Uterus (tissue), 4 donors: Measurements from ENCODE around the gene MCRIP1. TPM values are rescaled to one million over a fixed set of nuclear protein-coding genes. Genes with fewer than 3 reads are reported as not detected.

Experiments
- DNase-seq, 2 donors: peaks; one replicate each; pipeline ENCODE4 v3.0.0-alpha.2; 2019 to 2020
- H3K27ac ChIP-seq, 2 donors: fragments of 200-600 bp; sonication (generic); 1 replicate in 1 of 2; 2 replicates in 1 of 2; pipeline ENCODE4 v1.5.1; 2016 to 2018
- H3K27me3 ChIP-seq, 2 donors: fragments of 200-600 bp; sonication (generic); one replicate each; pipeline ENCODE4 v1.5.1; 2018 to 2019; ENCODE audit warnings: control low read depth in 1 of 2
- H3K36me3 ChIP-seq, 2 donors: fragments of 200-600 bp; sonication (generic); one replicate each; pipeline ENCODE4 v1.5.1; 2019; ENCODE audit warnings: control low read depth in 1 of 2
- H3K4me1 ChIP-seq, 2 donors: fragments of 200-600 bp; sonication (generic); one replicate each; pipeline ENCODE4 v1.5.1; 2018 to 2019; ENCODE audit warnings: control low read depth in 1 of 2
- H3K4me3 ChIP-seq, 2 donors: fragments of 200-600 bp; sonication (generic); 1 replicate in 1 of 2; 2 replicates in 1 of 2; pipeline ENCODE4 v1.5.1; 2018 to 2019; ENCODE audit warnings: mild to moderate bottlenecking in 1 of 2
- H3K9me3 ChIP-seq, 2 donors: fragments of 200-600 bp; sonication (generic); one replicate each; pipeline ENCODE4 v1.5.1; 2019; ENCODE audit warnings: control low read depth in 1 of 2
- POLR2A ChIP-seq, 2 donors: fragments of 450-650 bp; IDR thresholded peaks; one replicate each; pipeline ENCODE4 v1.6.1; 2016; ENCODE audit warnings: antibody characterized with exemption in 2 of 2, mild to moderate bottlenecking in 1 of 2, moderate library complexity in 1 of 2
- intact Hi-C: fragments of 100-400 bp; cut with DNase I; formaldehyde crosslinking; loops from one replicate; pipeline ENCODE4 v1.15.1; 2023; ENCODE audit warnings: low total_unique reads
- total RNA-seq, 4 donors: library from RNA; depleted of rRNA in 3 of 4; stranded (reverse); fragments of >200 nt in 3 of 4; gene quantifications; one replicate each; pipeline versions ENCODE4 v1.1.0 to v1.2.4, GENCODE V29; 2014 to 2023
- TF ChIP-seq, protein P1 (sequence below), 4 experiments: fragments of 200-600 bp in 2 of 4; fragments of 450-650 bp in 2 of 4; sonication (generic) in 2 of 4; IDR thresholded peaks; one replicate each; pipeline ENCODE4 v1.5.1; 2016 to 2019; ENCODE audit warnings: antibody characterized with exemption in 4 of 4, mild to moderate bottlenecking in 2 of 4, moderate library complexity in 1 of 4
- donor health status: DM: yes; HTN: yes; CAD: no.

Gene MCRIP1
- total RNA-seq, 4 donors from 2014 or later, result 30.5 to 92.6 (median 61.3) TPM

DNA sequence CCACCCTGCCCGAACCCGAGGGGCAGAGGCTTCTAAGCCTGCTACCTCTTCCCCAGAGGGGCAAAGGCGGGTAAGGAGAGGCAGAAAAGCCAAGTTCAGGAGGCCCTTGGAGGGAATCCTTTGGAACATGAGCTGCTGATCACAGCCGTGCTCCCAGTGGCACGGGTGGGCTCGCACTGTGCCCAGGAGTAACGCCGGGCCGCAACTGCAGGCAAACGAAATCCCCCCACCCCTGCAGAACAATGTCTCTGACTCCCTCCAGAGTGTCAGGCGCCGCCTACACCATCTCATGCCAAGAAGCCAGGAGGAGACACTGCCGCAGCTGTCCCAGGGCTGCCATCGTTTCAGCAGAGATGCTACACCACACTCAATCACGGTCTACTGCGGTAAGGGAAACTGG lies 18.3 kb upstream of the MCRIP1 start:
- Histone ChIP-seq H3K4me1 (no peaks in the 10 kb centered on the region), H3K36me3 (no peaks in the 10 kb centered on the region), H3K27ac (no peak overlapping the region), H3K27me3 (no peaks in the 10 kb centered on the region), H3K9me3 (no peaks in the 10 kb centered on the region), H3K4me3 (no peak overlapping the region)
- TF ChIP-seq POLR2A (IDR thresholded peaks at IDR 0.05), result no peak
- TF ChIP-seq, protein P1, sequence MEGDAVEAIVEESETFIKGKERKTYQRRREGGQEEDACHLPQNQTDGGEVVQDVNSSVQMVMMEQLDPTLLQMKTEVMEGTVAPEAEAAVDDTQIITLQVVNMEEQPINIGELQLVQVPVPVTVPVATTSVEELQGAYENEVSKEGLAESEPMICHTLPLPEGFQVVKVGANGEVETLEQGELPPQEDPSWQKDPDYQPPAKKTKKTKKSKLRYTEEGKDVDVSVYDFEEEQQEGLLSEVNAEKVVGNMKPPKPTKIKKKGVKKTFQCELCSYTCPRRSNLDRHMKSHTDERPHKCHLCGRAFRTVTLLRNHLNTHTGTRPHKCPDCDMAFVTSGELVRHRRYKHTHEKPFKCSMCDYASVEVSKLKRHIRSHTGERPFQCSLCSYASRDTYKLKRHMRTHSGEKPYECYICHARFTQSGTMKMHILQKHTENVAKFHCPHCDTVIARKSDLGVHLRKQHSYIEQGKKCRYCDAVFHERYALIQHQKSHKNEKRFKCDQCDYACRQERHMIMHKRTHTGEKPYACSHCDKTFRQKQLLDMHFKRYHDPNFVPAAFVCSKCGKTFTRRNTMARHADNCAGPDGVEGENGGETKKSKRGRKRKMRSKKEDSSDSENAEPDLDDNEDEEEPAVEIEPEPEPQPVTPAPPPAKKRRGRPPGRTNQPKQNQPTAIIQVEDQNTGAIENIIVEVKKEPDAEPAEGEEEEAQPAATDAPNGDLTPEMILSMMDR (IDR thresholded peaks at IDR 0.05), result no peak
- intact Hi-C loops, result no loop called here
- DNase-seq, result no peak

DNA sequence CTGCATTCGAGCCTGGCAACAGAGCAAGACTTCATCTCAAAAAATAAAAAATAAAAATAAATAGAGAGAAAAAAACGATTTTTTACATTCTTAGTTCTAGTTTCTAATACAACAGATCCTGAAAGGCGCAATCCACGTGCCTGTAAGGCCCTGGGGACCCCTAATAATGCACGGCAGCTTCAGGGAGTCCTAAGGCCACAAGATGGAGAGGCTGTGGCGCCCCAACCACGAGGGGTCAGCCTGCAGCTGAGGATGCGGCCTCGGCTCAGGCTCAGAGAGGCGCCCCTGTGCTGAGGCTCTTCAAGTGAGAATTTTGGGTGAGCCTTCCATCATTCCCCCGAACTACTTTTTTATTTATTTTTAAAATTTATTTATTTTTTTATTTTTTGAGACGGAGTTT lies 16.4 kb upstream of the MCRIP1 start:
- TF ChIP-seq, protein P1 (IDR thresholded peaks at IDR 0.05), result no peak
- TF ChIP-seq POLR2A (IDR thresholded peaks at IDR 0.05), result no peak
- H3K27ac ChIP-seq, result no peak overlapping the region
- H3K4me1 ChIP-seq, result no peaks in the 10 kb centered on the region
- intact Hi-C loops, result no loop called here
- no peaks in the 10 kb centered on the region for H3K9me3 ChIP-seq
- DNase-seq, result no peak
- no peaks in the 10 kb centered on the region for H3K36me3 ChIP-seq
- no peaks in the 10 kb centered on the region for H3K27me3 ChIP-seq
- no peak overlapping the region for H3K4me3 ChIP-seq

DNA sequence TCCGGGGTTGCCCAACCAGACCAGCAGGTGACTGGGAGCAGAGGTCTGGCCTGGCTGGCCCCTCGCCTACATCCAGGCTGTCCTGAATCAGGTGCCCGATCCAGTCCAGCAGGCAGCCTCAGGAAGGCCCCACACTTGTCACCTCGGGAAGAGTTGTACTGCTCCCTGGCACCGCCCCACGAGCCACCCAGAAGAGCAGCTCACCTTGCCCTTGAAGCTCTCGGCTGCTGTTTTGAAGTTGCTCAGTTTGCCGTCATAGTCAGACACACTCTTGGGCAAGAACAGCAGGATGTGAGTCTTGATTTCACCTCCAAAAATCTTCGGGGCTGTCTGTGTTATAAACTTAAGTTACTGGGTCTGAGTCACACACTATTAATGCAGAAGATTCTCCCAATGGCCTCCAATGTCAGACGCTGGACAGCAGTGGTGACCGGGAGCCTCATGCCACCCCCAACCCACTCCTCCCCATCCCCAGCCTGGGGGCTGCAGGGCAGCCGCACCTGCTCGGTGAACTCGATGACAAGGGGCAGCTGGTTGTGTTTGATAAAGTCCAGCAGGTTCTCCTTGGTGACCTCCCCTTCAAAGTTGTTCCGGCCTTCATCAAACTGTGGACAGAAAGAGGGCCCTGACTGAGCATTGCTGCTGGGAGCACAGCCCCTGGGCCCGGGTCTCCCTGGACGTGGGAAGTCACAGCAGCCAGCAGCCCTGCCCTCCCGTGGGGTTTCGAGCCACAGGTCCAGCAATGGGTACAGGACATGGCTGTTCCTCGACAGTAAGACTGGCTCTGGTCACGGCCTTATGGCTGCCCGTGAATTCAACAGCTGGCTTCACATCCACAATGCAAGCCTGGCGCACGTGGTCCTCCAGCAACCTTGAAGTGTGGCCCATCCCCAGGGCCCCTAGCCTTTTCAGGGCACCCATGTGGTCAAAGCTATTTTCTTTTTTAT lies 13.9 kb upstream of the MCRIP1 start:
- intact Hi-C loops, result no loop called here
- no peaks in the 10 kb centered on the region for H3K4me1 ChIP-seq
- no peaks in the 10 kb centered on the region for H3K9me3 ChIP-seq
- DNase-seq, result no peak
- no peaks in the 10 kb centered on the region for H3K27me3 ChIP-seq
- no peak overlapping the region for H3K4me3 ChIP-seq
- TF ChIP-seq, protein P1 (IDR thresholded peaks at IDR 0.05), result no peak
- no peak for TF ChIP-seq POLR2A (IDR thresholded peaks at IDR 0.05)
- H3K36me3 ChIP-seq, result no peaks in the 10 kb centered on the region
- H3K27ac ChIP-seq, result no peak overlapping the region

DNA sequence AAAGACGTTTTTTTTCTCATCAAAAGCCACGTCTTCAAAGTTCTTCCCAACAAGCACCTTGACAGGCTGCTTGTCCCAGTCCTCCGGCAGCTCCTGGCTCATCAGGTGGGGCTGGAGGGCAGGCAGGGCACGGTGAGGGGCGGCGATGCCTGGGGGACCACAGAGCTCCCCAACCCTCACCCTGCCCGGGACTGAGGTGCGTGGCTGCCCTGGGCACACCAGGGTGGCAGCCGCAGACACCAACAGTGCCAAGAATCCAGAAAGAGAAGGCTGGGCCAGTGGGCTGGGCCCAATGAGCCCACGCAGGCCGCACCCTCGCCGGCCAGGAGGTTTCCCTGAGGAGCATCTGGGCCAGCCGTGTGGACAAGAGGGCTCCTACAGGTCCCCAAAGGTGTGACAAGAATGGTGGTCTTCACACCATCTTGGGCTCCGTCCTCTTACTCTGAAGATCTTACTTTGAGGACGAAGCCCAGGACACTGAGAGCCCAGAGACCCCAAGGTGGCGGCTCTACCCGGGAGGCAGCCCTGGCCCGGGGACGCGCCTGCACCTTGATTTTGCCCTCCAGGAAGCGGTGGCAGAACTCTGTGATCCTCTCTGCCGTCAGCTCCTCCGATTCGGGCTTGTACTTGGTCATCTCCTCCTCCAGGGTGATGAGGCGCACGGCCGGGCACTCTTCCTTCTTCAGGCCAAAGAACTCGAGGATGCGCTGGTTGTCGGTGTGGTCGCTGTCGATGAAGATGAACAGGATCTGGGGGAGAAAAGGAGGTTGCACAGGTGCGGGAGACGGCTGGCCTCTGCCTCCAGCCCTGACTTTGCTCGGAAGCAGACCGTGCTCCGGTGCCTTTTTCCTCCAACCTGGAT lies 13.0 kb upstream of the MCRIP1 start:
- TF ChIP-seq, protein P1 (IDR thresholded peaks at IDR 0.05), result no peak
- no peak for TF ChIP-seq POLR2A (IDR thresholded peaks at IDR 0.05)
- H3K4me1 ChIP-seq, result no peaks in the 10 kb centered on the region
- no peak for DNase-seq
- intact Hi-C loops, result no loop called here
- H3K27me3 ChIP-seq, result no peaks in the 10 kb centered on the region
- H3K36me3 ChIP-seq, result no peaks in the 10 kb centered on the region
- no peaks in the 10 kb centered on the region for H3K9me3 ChIP-seq
- H3K27ac ChIP-seq, result no peak overlapping the region
- H3K4me3 ChIP-seq, result no peak overlapping the region

DNA sequence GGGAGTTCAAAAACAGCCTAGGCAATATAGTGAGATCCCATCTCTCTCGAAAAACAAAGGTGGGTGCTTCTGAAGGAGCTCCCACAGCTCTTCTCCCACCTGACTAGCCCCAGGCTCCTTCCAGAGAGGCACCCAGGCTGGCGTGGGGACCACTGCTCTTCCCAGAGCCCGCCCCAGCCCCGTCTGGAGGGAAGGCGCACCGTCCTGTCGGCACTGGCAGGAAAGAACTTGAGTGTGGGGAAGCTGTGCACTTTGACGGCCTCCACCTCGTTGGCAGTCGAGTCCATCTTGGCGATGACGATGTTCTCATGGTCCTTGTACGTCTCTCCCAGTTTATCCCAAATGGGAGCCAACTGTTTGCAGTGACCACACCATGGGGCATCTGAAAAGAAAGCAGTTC lies 12.3 kb upstream of the MCRIP1 start:
- no peaks in the 10 kb centered on the region for H3K9me3 ChIP-seq
- no peak overlapping the region for H3K4me3 ChIP-seq
- no peak overlapping the region for H3K27ac ChIP-seq
- no peak for TF ChIP-seq POLR2A (IDR thresholded peaks at IDR 0.05)
- TF ChIP-seq, protein P1 (IDR thresholded peaks at IDR 0.05), result no peak
- H3K4me1 ChIP-seq, result no peaks in the 10 kb centered on the region
- no peaks in the 10 kb centered on the region for H3K36me3 ChIP-seq
- no peak for DNase-seq
- no peaks in the 10 kb centered on the region for H3K27me3 ChIP-seq
- intact Hi-C loops, result no loop called here
